Fibroblast of pulmonary artery (primary cell): ENCODE data around the gene ABR.
"Not testable (repeated sequence)": the region's sequence is repeated elsewhere in the genome, so short reads cannot be mapped to it uniquely, and the experiment has no call there.

Experiments
- DNase-seq: peaks from one replicate; pipeline ENCODE4 v3.0.0-alpha.2; 2010; ENCODE audit warnings: low read depth
- H3K4me3 ChIP-seq: replicated peaks from 2 replicates; pipeline ENCODE4 v1.5.1; 2011; ENCODE audit warnings: low read depth, mild to moderate bottlenecking, control low read depth, low read length, moderate library complexity
- TF ChIP-seq, protein P1 (sequence below): IDR thresholded peaks from 2 replicates; pipeline ENCODE4 v1.5.1; 2011; ENCODE audit warnings: mild to moderate bottlenecking, control low read depth, low read length, inconsistent platforms; ENCODE audit errors: missing control alignments

Gene ABR

DNA sequence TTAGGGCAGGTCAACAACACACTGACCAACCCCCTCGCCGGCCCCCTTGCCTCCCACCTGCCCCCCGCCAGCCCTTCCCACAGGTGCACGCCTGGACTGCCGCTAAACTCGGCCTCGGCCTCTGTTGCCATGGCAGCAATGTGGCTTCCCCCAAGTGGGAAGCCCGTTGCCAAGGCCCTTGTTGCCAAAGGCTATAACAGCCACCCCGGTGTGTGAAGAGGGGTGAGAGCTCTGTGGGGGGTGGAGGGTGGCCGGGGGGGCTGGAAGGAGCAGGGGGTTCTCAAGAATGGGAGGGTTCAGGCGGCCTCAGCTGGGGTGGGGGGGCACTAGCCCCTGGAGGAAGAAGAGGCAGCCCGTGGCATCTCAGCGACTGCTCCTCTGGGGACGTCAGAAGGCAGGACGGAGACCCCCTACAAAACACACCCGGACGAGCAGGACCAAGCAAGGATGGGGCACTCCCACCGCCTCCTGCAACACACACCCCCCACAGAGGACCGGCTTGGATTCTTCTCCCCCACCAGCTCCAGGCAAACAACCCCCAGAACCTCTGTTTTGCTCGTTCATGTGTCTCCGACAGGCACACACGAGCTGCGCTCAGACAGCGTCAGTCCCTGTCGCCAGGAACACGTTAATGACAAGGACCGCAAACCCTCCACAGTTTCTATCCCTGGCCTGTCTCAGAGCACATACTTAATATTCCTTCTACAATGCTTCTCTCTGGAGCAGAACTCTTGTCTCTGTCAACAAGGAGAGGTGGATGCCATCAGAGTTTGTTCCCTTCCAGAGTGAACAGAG, 55.7 kb downstream of the ABR start:
- TF ChIP-seq, protein P1, sequence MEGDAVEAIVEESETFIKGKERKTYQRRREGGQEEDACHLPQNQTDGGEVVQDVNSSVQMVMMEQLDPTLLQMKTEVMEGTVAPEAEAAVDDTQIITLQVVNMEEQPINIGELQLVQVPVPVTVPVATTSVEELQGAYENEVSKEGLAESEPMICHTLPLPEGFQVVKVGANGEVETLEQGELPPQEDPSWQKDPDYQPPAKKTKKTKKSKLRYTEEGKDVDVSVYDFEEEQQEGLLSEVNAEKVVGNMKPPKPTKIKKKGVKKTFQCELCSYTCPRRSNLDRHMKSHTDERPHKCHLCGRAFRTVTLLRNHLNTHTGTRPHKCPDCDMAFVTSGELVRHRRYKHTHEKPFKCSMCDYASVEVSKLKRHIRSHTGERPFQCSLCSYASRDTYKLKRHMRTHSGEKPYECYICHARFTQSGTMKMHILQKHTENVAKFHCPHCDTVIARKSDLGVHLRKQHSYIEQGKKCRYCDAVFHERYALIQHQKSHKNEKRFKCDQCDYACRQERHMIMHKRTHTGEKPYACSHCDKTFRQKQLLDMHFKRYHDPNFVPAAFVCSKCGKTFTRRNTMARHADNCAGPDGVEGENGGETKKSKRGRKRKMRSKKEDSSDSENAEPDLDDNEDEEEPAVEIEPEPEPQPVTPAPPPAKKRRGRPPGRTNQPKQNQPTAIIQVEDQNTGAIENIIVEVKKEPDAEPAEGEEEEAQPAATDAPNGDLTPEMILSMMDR = no peak
- no peak overlapping the region for H3K4me3 ChIP-seq
- DNase-seq = no peak

DNA sequence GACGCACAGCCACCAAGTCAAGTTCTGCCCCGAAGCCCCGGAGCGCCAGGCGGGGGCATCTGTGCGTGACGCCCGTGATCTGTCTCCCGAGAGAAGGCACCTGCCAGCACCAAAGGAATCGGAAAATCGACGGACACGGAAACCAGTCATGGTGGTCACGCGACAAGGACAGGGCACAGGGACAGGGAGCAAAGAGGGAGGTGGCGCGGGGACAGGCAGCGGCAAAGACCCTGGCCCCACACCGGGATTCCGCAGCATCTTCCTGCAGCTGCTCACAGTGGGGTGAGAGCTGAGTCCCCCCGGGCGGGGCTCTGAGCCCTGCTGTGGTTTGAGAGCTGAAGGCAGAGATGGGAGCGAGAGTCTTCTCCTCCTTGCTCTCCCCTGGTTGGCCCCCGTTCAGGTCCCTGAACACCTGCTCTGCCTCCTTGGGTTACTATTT, 56.4 kb downstream of the ABR start:
- no peak for DNase-seq
- no peak overlapping the region for H3K4me3 ChIP-seq
- TF ChIP-seq, protein P1 = no peak

DNA sequence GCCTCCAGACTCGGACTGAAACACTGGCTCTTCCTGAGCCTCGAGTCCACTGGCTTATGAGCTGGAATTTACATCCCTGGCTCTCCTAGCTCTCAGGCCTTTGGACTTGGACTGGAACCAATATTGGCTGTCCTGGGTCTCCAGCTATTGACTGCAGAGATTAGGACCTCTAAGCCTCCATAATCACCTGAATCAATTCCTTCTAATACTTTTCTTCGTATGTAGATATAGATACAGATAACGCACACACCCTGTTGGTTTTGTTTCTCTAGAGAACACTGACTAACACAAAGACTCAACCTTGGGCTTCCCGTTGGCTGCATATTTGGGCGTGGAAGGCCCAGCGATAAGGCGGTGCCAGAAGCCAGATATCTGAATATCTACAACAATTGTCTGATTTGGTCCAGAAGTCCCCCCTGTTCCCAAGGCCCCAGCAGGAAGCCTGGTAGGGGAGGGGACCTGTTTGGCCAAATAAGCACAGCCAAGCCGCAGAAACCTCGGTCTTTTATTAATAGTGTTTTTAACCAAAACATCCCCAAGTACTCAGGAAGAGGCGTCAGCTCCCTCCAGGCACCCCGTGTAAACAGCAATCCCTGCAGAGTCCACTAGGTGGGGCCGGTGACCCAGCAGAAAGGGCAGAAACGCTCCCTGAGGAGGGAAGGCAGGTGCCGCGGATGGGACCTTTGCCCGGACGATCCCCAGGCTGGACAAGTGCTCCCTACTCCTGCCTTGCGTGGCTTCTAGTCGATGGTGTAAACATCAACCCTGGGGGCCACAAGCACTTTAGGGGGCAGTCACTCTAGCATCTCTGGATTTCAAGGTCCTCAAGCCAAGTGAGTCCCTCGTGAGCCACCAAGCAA, 57.0 kb downstream of the ABR start:
- no peak overlapping the region for H3K4me3 ChIP-seq
- DNase-seq = peak; percentile 76
- TF ChIP-seq, protein P1 = peak; percentile 87

DNA sequence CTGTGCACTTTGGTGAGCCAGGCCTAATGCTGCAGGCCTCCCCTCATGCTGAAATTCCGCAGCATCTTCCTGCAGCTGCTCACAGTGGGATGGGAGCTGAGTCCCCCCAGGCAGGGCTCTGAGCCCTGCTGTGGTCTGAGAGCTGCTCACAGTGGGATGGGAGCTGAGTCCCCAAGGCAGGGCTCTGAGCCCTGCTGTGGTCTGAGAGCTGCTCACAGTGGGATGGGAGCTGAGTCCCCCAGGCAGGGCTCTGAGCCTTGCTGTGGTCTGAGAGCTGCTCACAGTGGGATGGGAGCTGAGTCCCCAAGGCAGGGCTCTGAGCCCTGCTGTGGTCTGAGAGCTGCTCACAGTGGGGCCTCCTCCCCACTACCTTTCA, 58.4 kb downstream of the ABR start:
- H3K4me3 ChIP-seq = not testable (repeated sequence)

DNA sequence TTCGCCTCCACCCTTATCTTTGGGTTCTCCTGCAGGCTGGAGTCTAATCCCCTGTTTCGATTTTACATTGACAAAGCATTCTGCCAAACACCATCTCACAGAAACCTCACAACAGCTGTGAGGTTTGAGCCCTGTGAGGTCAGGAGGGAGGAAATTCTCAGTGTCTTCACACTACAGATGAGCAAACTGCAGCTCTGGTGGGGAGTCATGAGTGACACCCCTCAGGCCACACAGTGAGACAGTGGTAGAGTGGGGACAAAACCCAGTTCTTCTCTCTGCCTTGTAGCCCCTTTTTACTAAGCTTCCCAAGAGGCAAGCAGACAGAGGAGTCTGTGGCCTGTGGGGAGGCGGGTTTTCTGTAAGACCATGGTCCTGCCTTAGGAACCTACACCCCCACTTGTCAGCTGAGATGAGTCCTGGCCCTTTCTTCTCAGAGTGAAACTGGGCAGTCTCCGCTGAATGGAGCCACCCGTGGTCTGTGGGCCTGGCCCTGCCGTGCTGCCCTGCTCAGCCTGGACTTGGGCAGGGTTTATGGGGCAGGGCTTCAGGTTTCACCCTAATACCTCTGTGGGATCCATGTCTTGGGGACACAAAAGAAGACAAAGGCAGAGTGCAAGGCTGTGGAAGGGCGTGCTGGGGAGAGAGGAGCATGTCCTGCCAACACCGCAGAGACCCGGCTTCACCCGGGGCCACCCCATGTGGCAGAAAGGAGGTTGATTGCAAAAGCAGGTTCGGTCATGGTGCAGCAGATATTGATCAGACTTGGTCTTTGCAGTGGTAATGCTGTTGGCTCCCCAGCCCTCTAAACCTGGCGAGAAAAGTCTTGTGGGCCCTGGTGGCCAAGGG, 59.0 kb downstream of the ABR start:
- TF ChIP-seq, protein P1 = no peak
- DNase-seq = no peak
- no peak overlapping the region for H3K4me3 ChIP-seq

More for the DNA sequence above, 58.4 kb downstream of the ABR start:
- DNase-seq = not testable (repeated sequence)

DNA sequence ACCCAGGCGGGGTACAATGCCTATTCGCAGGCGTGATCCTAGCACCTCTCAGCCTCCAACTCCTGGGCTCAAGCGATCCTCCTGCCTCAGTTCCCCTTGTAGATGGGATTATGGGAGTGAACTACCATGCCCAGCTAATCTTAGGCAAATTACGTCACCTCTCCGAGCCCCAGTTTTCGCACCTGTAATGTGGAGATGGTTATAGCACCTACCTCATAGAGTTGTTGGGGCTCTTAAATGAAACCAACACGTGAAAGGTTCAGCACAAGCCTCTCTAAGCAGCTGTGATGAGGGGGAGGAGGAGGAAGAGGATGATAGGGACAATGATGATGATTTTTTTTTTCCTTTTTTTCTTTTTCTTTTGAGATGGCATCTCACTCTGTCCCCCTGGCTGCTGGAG, 59.9 kb downstream of the ABR start:
- TF ChIP-seq, protein P1 = no peak
- DNase-seq = no peak
- no peak overlapping the region for H3K4me3 ChIP-seq

DNA sequence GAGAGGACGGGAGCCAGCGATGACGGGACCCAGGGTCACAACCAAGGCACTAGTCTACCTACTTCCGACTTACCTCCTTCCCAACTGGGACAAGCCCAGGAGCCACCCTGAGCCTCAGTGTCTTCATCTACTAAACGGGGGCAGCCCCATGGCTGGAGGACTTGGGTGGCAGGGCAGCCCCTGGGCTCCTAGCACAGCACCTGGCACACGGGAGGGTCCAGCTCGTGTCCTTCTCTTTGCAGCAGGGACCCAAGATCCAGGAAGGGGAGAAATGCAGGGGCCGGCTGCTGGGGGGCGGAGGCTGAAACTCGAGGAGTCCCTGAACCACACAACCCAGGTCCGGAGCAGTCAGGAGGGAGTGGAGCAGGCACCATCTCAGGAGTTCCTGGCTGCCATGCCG, 63.2 kb downstream of the ABR start:
- no peak for DNase-seq
- TF ChIP-seq, protein P1 = no peak
- no peak overlapping the region for H3K4me3 ChIP-seq
